ENCODE results near the gene PDCD6IP.

DNA sequence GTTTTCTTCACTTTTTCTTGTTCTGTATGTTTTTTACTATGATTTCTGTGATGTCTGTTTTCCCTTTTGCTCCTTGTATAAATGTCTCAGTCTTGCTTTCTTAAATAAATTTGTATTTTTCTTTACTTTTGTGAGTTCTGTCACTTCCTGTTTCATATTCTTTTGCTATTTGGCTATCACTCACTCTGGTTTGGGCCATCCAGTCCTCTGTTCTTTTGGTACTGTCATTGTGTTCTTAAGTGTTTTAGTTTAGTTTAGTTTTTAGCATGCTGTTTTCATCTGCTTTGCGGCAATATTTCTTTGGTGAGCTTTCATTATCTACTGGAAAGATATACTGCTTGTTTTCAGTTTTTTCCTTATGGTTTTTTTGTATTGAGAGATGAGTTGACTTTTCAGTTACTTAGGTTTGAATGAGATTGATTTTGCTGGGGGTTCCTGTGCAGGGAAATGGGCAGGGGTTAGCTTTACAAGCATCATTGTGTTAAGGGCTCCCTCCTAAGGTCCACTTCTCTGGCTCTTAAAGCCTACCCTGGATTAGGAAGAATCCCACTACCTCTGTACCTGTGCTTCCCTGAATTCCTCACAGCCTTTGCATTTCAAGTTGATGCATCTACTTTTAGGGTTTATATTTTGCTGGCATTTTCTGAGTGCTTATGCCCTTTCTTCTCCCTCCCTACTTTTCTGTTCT is 35.1 kb downstream of the PDCD6IP start:
- no peak for TF ChIP-seq CTCF (IDR thresholded peaks at IDR 0.05)
- TF ChIP-seq POLR2A (IDR thresholded peaks at IDR 0.05) = no peak
- no peak for TF ChIP-seq POLR2AphosphoS5 (IDR thresholded peaks at IDR 0.05)

All from breast epithelium (tissue), 3 donors.